SK-N-SH (cell line): ENCODE data around the gene BTBD2. TPM values are rescaled to one million over a fixed set of nuclear protein-coding genes. Genes with fewer than 3 reads are reported as not detected.

Source experiments
- CTCF ChIA-PET: fragments of 300-600, 350-600 bp; formaldehyde crosslinking; extraction: SDS; loops from one replicate; lab custom pipeline; 2021; lab: Yijun Ruan, JAX
- POLR2A ChIA-PET: fragments of 350-600 bp; sonication (Branson Sonifier 250); formaldehyde crosslinking; extraction: SDS; loops from one replicate; lab custom pipeline; 2020; ENCODE audit warnings: antibody characterized with exemption, inconsistent platforms; lab: Yijun Ruan, JAX
- DNase-seq: peaks from one replicate; pipeline ENCODE4 v3.0.0; 2012
- H2AFZ ChIP-seq: fragments of 200-600 bp; sonication (generic); 2 replicates; pipeline ENCODE4 v1.8.1; 2016; ENCODE audit warnings: antibody characterized with exemption, mild to moderate bottlenecking, low read depth
- H3F3A ChIP-seq: fragments of 200-600 bp; sonication (generic); replicated peaks from 2 replicates; pipeline ENCODE3; 2016; ENCODE audit warnings: antibody characterized with exemption, mild to moderate bottlenecking; ENCODE audit not compliant: insufficient read depth
- H3K27ac ChIP-seq, 2 experiments: fragments of 200-500 bp in 1 of 2; fragments of 200-600 bp in 1 of 2; sonication (Bioruptor generic) in 1 of 2; sonication (generic), shearing (Covaris generic) in 1 of 2; 2 replicates each; pipeline versions ENCODE4 v1.5.1 to v1.6.1; 2014 to 2016; ENCODE audit warnings: low read depth in 2 of 2, inconsistent platforms in 1 of 2, low read length in 1 of 2, mild to moderate bottlenecking in 1 of 2, mixed read lengths in 1 of 2
- H3K27me3 ChIP-seq: fragments of 200-600 bp; sonication (generic), shearing (Covaris generic); 2 replicates; pipeline ENCODE4 v1.6.1; 2016; ENCODE audit warnings: mixed run types; ENCODE audit not compliant: insufficient read depth
- H3K36me3 ChIP-seq, 2 experiments: fragments of 200-500 bp in 1 of 2; fragments of 200-600 bp in 1 of 2; sonication (Bioruptor generic) in 1 of 2; sonication (generic) in 1 of 2; replicated peaks in 1 of 2; 2 replicates each; pipeline versions ENCODE3 to v1.5.1; 2014 to 2016; ENCODE audit warnings: low read length in 1 of 2, mild to moderate bottlenecking in 1 of 2; ENCODE audit not compliant: insufficient read depth in 2 of 2, control insufficient read depth in 1 of 2
- H3K4me1 ChIP-seq, 2 experiments: fragments of 200-500 bp in 1 of 2; fragments of 200-600 bp in 1 of 2; sonication (Bioruptor generic) in 1 of 2; sonication (generic), shearing (Covaris generic) in 1 of 2; 2 replicates each; pipeline versions ENCODE4 v1.5.1 to v1.6.1; 2014 to 2016; ENCODE audit warnings: low read depth in 1 of 2, low read length in 1 of 2, mixed run types in 1 of 2; ENCODE audit not compliant: insufficient read depth in 2 of 2, control insufficient read depth in 1 of 2
- H3K4me2 ChIP-seq: fragments of 200-600 bp; sonication (generic), shearing (Covaris generic); 2 replicates; pipeline ENCODE4 v1.6.1; 2017; ENCODE audit warnings: mixed run types
- H3K4me3 ChIP-seq, 2 experiments: fragments of 200-500 bp in 1 of 2; fragments of 200-600 bp in 1 of 2; sonication (Bioruptor generic) in 1 of 2; sonication (generic), shearing (Covaris generic) in 1 of 2; 2 replicates each; pipeline versions ENCODE4 v1.5.1 to v1.8.1; 2014 to 2016; ENCODE audit warnings: low read depth in 2 of 2, inconsistent platforms in 1 of 2, low read length in 1 of 2, mild to moderate bottlenecking in 1 of 2, mixed read lengths in 1 of 2, moderate library complexity in 1 of 2
- H3K79me2 ChIP-seq: fragments of 200-600 bp; sonication (generic); 2 replicates; pipeline ENCODE4 v1.8.1; 2017; ENCODE audit warnings: mild to moderate bottlenecking; ENCODE audit not compliant: insufficient read depth
- H3K9ac ChIP-seq: fragments of 200-600 bp; sonication (generic); 2 replicates; pipeline ENCODE4 v1.6.1; 2017; ENCODE audit warnings: mixed run types
- H3K9me2 ChIP-seq: fragments of 200-600 bp; sonication (generic); 2 replicates; pipeline ENCODE4 v1.6.1; 2017; ENCODE audit warnings: mixed run types
- H3K9me3 ChIP-seq: fragments of 200-600 bp; sonication (generic); 2 replicates; pipeline ENCODE4 v1.6.1; 2017; ENCODE audit warnings: mixed run types, mild to moderate bottlenecking, moderate library complexity
- H4K20me1 ChIP-seq: fragments of 200-600 bp; sonication (generic); 2 replicates; pipeline ENCODE4 v1.6.1; 2017; ENCODE audit warnings: mild to moderate bottlenecking, mixed run types; ENCODE audit not compliant: insufficient read depth
- FOSL2 ChIP-seq: IDR thresholded peaks from 2 replicates; pipeline ENCODE4 v1.4.0; 2012; ENCODE audit warnings: low read depth, mild to moderate bottlenecking, moderate library complexity, borderline replicate concordance
- FOXJ3 ChIP-seq: sonication (generic); formaldehyde crosslinking; IDR thresholded peaks from 2 replicates; pipeline ENCODE4 v1.5.1; 2020; ENCODE audit warnings: mild to moderate bottlenecking, missing genetic modification reagents
- GABPA ChIP-seq: IDR thresholded peaks from 2 replicates; pipeline ENCODE4 v1.4.0; 2012; ENCODE audit warnings: low read depth, mild to moderate bottlenecking
- IRF3 ChIP-seq: fragments of 150-350 bp; IDR thresholded peaks from 2 replicates; pipeline ENCODE4 v1.6.1; 2016; ENCODE audit warnings: mild to moderate bottlenecking, low read depth, low read length
- MEF2A ChIP-seq: IDR thresholded peaks from 2 replicates; pipeline ENCODE4 v1.4.0; 2012; ENCODE audit warnings: low read depth, borderline replicate concordance
- MXI1 ChIP-seq: IDR thresholded peaks from 2 replicates; pipeline ENCODE4 v1.6.1; 2012; ENCODE audit warnings: mild to moderate bottlenecking, low read depth, low read length, improper control_type of control experiment
- NFIC ChIP-seq: IDR thresholded peaks from 2 replicates; pipeline ENCODE4 v1.4.0; 2012; ENCODE audit warnings: borderline replicate concordance
- PBX3 ChIP-seq: IDR thresholded peaks from 2 replicates; pipeline ENCODE4; 2012
- POLR2AphosphoS5 ChIP-seq: IDR thresholded peaks from 2 replicates; pipeline ENCODE4 v1.6.1; 2012; ENCODE audit warnings: low read depth, low read length
- RCOR1 ChIP-seq: fragments of 150-350 bp; IDR thresholded peaks from 2 replicates; pipeline ENCODE4 v1.6.1; 2017; ENCODE audit warnings: antibody characterized with exemption, low read length
- REST ChIP-seq: IDR thresholded peaks from 2 replicates; pipeline ENCODE4 v1.6.1; 2012; ENCODE audit warnings: mild to moderate bottlenecking, low read depth, low read length, moderate library complexity
- RFX5 ChIP-seq: IDR thresholded peaks from 2 replicates; pipeline ENCODE4 v1.6.1; 2012; ENCODE audit warnings: mild to moderate bottlenecking, improper control_type of control experiment, low read length
- RXRA ChIP-seq: IDR thresholded peaks from 2 replicates; pipeline ENCODE4 v1.4.0; 2012; ENCODE audit warnings: low read depth, mild to moderate bottlenecking, borderline replicate concordance
- TAF1 ChIP-seq: IDR thresholded peaks from 2 replicates; pipeline ENCODE4 v1.6.1; 2012; ENCODE audit warnings: low read depth, mild to moderate bottlenecking, low read length, moderate library complexity, borderline replicate concordance
- TCF12 ChIP-seq: IDR thresholded peaks from 2 replicates; pipeline ENCODE4 v1.4.0; 2012
- USF2 ChIP-seq: fragments of 150-350 bp; IDR thresholded peaks from 2 replicates; pipeline ENCODE4 v1.6.1; 2017; ENCODE audit warnings: antibody characterized with exemption, low read length, low read depth, borderline replicate concordance
- ZBTB33 ChIP-seq: IDR thresholded peaks from 2 replicates; pipeline ENCODE4 v1.4.0; 2012; ENCODE audit warnings: low read depth, borderline replicate concordance
- WGBS: methylation state at CpG from one replicate; pipeline ENCODE4 v1.1.6; 2017; ENCODE audit warnings: low lambda C conversion rate; 5-methylcytosine and 5-hydroxymethylcytosine counted together
- polyA plus RNA-seq, 3 experiments: library from polyadenylated mRNA; depleted of rRNA; stranded (reverse); fragments of >200 nt; gene quantifications; 2 replicates each; pipeline ENCODE4 v1.2.3, GENCODE V29; 2012

The BTBD2 gene
- polyA plus RNA-seq, 1 of the 3 experiments (the other 2 are of a cell fraction): 66.8 TPM

GRCh38 chr19:2047449-2048103 lies 32.1 kb upstream of the BTBD2 start:
- Histone ChIP-seq H3K9me2 (no peaks in the 10 kb centered on the region), H3F3A (peaks cover 9% of the 10 kb centered on the region), H3K9me3 (no peaks in the 10 kb centered on the region), H3K27ac (no peak overlapping the region; a peak in 1 of 4 replicates), H3K4me3 (no peak overlapping the region), H3K79me2 (peaks cover 45% of the 10 kb centered on the region), H2AFZ (no peak overlapping the region), H3K27me3 (no peaks in the 10 kb centered on the region), H3K9ac (no peak overlapping the region), H3K4me1 (peaks cover 24 to 62% of the 10 kb centered on the region in 2 experiments; a peak in 3 of 4 replicates), H3K36me3 (peaks cover 4 to 34% of the 10 kb centered on the region in 2 experiments), H4K20me1 (peaks cover 73% of the 10 kb centered on the region), H3K4me2 (peak overlapping the region; percentile 98)
- TF ChIP-seq TCF12 (0 out of 2 replicates have a peak, but pooled peaks have one; percentile 30), FOSL2 (peak; percentile 44; the same call in 1 of the 2 replicates), POLR2AphosphoS5 (no peak), MXI1 (no peak)
- 69% methylated on average over 14 of the region's 22 CpGs for WGBS
- no peak for DNase-seq
- CTCF ChIA-PET: interaction anchor here (0.7 to 2.0 kb wide), 4 partner anchors 14 to 28 kb away, joined by 3 to 7 read pairs (median 4); no protein-coding TSS in a partner anchor
- POLR2A ChIA-PET: interaction anchor here (1.2 kb wide), 1 partner anchor 28 kb away, joined by 4 read pairs; no protein-coding TSS in a partner anchor

GRCh38 chr19:2047076-2047448 lies 31.5 kb upstream of the BTBD2 start:
- peaks cover 73% of the 10 kb centered on the region for H4K20me1 ChIP-seq
- TF ChIP-seq IRF3 (no peak), ZBTB33 (no peak), TCF12 (no peak), USF2 (no peak), REST (no peak), GABPA (no peak), FOXJ3 (CRISPR knock-in tag) (no peak), RXRA (no peak), TAF1 (no peak), PBX3 (no peak), NFIC (no peak), RFX5 (no peak), RCOR1 (no peak), MEF2A (no peak)

More at GRCh38 chr19:2047076-2047448, 31.5 kb upstream of the BTBD2 start:
- Histone ChIP-seq H3K9ac (no peak overlapping the region), H3K27me3 (no peaks in the 10 kb centered on the region), H3K4me1 (peaks cover 28 to 61% of the 10 kb centered on the region in 2 experiments; a peak in 3 of 4 replicates), H3K27ac (no peak overlapping the region), H3K36me3 (peaks cover 4 to 37% of the 10 kb centered on the region in 2 experiments), H3K9me3 (no peaks in the 10 kb centered on the region), H3F3A (peaks cover 9% of the 10 kb centered on the region), H3K79me2 (peaks cover 45% of the 10 kb centered on the region), H3K9me2 (no peaks in the 10 kb centered on the region), H3K4me3 (no peak overlapping the region), H3K4me2 (peak overlapping the region; percentile 98; the same call in 1 of the 2 replicates), H2AFZ (no peak overlapping the region)
- POLR2A ChIA-PET: interaction anchor here (1.2 kb wide), 1 partner anchor 27 kb away, joined by 4 read pairs; no protein-coding TSS in a partner anchor
- no CpG with 5 or more reads among the region's 6 CpGs for WGBS
- CTCF ChIA-PET: interaction anchor here (0.8 to 1.1 kb wide), 3 partner anchors 23 to 117 kb away, joined by 3 to 5 read pairs (median 5); no protein-coding TSS in a partner anchor
- no peak for DNase-seq
